Stimulated activated memory B cell treated with anti-CD40 and anti-IgM and Interleukin-4, amounts not matched to agents 10 μg/mL and 1 μg/mL and 100 μg/mL, for 72 hours (primary cell): ENCODE measurements around the gene FOXO1.
A peak's percentile ranks its signal among the peaks of the same experiment; 100 is the strongest.
"Not testable (repeated sequence)": the region's sequence is repeated elsewhere in the genome, so short reads cannot be mapped to it uniquely, and the experiment has no call there.

Experiments
- ATAC-seq: fragments of 150-1000 bp; cut with Tn5 transposase; 2 replicates; pipeline ENCODE4 v1.10.0; 2021
- H3K27ac Mint-ChIP-seq: one replicate; pipeline ENCODE4 v1.8.0; 2022; ENCODE audit warnings: mild to moderate bottlenecking, mixed read lengths
- H3K27me3 Mint-ChIP-seq: one replicate; pipeline ENCODE4 v1.8.0; 2022; ENCODE audit warnings: mixed read lengths
- H3K36me3 Mint-ChIP-seq: one replicate; pipeline ENCODE4 v1.8.0; 2022; ENCODE audit warnings: mixed read lengths
- H3K4me1 Mint-ChIP-seq: one replicate; pipeline ENCODE4 v1.8.0; 2022; ENCODE audit warnings: mixed read lengths
- H3K4me3 Mint-ChIP-seq: one replicate; pipeline ENCODE4 v1.8.0; 2022; ENCODE audit warnings: mild to moderate bottlenecking, moderate library complexity, mixed read lengths
- H3K9me3 Mint-ChIP-seq: one replicate; pipeline ENCODE4 v1.8.0; 2022; ENCODE audit warnings: mixed read lengths

The FOXO1 gene

DNA sequence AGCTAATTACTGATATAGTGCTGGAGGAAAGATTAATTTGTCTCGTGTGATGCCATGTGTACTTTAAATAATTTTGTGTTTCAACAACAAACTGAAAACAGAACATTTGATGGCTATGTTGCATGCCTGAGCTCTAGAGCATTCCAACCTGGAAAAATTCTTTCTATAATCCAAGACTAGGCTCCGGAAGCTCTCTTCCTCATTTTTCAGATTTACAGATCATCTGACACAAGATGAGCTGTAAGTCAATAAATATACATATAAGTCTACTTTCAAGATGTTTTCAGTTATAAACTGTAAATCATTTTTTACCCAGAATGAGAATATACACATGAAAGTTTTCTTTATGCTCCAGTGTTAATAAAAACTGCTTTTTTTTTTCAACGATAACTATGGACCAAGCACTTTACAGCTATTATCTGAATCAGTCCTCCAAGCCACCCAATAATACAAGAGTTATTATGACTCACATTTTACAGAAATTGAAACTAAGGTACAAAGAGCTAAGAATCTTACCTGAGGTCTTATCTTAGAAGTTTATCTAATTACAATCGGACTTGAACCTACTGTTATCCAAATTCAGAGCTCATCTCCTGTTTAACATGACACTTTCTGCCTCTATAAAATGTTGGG, 6.4 kb upstream of the FOXO1 start:
- Mint-ChIP-seq H3K4me3 (no peak overlapping the region), H3K27ac (no peak overlapping the region), H3K36me3 (no peaks in the 10 kb centered on the region), H3K27me3 (no peaks in the 10 kb centered on the region), H3K9me3 (no peaks in the 10 kb centered on the region), H3K4me1 (peaks cover 7% of the 10 kb centered on the region)
- no peak for ATAC-seq

DNA sequence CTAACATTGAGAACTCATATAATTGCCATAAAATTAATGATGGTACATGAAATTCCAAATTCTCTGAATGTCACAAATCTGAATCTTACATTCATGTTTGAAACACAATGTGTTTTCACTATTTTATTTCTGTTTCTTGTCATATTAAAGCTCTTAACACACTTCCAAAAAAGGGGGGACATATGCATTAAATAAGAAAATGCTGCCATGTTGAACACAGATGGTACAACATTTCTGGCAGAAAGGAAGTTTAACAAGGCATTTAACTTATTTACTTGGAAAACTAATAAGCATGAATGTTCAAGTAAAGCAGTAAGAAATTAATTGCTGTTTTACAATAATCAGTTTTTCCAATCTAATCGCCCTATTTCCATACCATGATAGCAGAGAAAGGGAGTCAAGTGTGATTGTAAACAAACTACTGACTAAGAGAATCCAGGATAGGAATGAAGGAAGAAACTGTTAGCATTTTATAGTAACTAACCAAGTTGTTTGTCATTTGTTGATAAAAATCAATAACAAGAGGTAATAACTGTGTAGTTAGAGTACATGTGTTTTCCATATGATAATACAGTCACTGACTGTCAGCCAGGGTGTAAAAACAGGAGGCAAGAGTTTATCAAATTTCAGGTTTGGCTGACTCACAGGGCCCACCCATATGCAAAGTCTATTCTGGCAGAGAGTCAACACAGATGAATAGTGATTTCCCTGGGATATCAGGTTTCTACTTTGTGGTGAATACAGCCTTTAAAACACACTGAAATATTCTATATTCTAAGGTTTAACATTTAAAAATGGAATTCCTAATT, 5.7 kb upstream of the FOXO1 start:
- Mint-ChIP-seq H3K4me1 (peaks cover 14% of the 10 kb centered on the region), H3K9me3 (no peaks in the 10 kb centered on the region), H3K27me3 (no peaks in the 10 kb centered on the region), H3K27ac (no peak overlapping the region), H3K4me3 (no peak overlapping the region), H3K36me3 (no peaks in the 10 kb centered on the region)
- no peak for ATAC-seq

DNA sequence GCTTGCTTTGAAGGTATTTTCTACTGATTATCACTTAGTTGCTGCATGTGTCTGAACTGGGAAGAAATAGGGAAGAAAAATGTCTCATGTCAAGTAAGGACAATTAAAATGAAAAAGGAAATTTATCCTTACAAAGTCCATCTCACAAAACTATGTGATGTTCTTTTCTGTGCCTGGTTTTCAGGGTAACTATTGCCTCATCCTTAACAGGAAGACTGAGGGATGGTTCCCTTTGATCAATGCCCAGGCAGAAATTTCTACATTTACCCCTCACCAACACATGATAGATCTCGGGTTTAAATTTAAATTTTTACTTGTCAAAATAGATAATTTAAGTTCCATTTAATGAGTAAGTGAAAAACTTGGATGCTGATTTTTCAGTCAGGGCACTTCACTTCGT, 3.9 kb upstream of the FOXO1 start:
- Mint-ChIP-seq H3K27me3 (no peaks in the 10 kb centered on the region), H3K4me3 (no peak overlapping the region), H3K9me3 (no peaks in the 10 kb centered on the region), H3K4me1 (peaks cover 16% of the 10 kb centered on the region), H3K27ac (no peak overlapping the region), H3K36me3 (no peaks in the 10 kb centered on the region)
- no peak for ATAC-seq

DNA sequence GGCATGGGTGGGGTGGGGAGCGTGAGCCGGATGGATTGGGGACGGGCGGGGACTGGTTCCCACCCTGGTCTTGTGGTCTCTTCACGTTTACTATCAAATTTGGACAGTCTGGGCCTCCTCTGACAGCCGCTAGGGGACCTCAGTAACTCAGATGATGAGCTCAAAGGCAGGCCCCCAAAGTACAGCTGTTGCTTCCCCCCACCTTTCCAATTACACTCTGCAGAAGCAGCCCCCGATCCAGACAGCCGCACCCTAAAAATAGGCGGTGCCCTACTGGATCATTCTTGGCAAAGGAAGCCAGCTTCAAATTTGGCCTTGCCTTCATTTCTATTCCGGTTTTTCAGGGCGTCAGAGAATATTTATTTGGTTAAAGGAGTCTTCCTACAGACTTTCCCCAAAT, 1.9 kb upstream of the FOXO1 start:
- ATAC-seq = no peak
- Mint-ChIP-seq H3K4me1 (peaks cover 23% of the 10 kb centered on the region), H3K27me3 (no peaks in the 10 kb centered on the region), H3K36me3 (no peaks in the 10 kb centered on the region), H3K4me3 (peak overlapping the region; percentile 67), H3K9me3 (no peaks in the 10 kb centered on the region), H3K27ac (peak overlapping the region; percentile 95)

DNA sequence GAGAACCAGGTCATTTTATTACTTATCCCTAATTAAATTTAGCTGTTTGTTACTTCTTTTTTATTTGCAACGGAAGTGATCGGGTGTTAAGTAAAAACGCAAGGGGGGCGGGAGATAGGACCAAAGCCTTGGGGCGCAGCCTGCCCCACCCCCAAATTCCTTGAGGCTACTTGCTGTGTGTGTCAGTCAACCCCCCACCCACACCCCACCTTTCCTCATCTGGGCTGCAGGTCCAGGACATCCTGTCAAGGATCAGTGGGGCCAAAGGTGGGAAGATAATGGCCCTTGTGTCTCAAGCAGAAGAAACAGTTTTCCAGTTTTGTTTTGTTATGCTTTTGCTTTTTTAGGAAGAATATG, 1.2 kb upstream of the FOXO1 start:
- H3K9me3 Mint-ChIP-seq = no peaks in the 10 kb centered on the region
- H3K27me3 Mint-ChIP-seq = no peaks in the 10 kb centered on the region
- no peaks in the 10 kb centered on the region for H3K36me3 Mint-ChIP-seq
- H3K4me3 Mint-ChIP-seq = peak overlapping the region; percentile 80
- ATAC-seq = no peak
- peaks cover 30% of the 10 kb centered on the region for H3K4me1 Mint-ChIP-seq
- peak overlapping the region; percentile 95 for H3K27ac Mint-ChIP-seq

DNA sequence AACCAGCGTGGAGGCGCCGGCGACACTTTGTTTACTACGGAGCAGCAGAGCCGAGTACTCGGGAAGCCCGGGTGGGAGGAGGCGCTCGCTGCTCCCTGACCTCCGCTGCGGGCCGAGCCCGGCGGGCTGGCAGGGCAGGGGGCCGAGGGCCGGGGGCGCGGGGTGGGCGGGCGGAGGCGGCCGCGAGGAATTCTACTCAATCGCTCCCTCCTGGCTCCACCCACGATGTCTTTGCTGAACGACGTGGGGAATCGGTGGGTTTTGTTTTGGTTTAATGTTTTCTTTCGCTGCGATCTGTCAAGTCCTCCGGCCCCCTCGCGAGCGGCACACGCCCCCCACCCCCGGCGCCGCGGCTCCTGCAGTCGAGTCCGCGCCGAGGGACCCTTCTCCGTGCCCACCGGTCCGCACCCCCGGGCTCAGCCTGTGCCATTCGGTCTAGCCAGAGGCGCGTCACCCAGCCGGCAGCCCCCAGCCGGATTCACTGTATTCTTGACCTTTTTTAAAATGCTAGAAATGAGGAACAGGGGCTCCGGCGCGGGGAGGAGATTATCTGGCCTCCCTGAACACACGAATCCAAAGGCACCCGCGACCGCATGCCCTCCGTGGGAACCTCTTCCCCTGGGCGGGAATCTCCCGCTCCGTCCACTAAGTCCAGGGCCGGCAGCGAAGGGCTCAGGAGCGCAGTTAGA, 636 bp upstream of the FOXO1 start:
- Mint-ChIP-seq H3K9me3 (no peaks in the 10 kb centered on the region), H3K27me3 (no peaks in the 10 kb centered on the region), H3K4me3 (peak overlapping the region; percentile 80), H3K36me3 (no peaks in the 10 kb centered on the region), H3K4me1 (peaks cover 35% of the 10 kb centered on the region), H3K27ac (peak overlapping the region; percentile 95)
- peak; percentile 36 for ATAC-seq

DNA sequence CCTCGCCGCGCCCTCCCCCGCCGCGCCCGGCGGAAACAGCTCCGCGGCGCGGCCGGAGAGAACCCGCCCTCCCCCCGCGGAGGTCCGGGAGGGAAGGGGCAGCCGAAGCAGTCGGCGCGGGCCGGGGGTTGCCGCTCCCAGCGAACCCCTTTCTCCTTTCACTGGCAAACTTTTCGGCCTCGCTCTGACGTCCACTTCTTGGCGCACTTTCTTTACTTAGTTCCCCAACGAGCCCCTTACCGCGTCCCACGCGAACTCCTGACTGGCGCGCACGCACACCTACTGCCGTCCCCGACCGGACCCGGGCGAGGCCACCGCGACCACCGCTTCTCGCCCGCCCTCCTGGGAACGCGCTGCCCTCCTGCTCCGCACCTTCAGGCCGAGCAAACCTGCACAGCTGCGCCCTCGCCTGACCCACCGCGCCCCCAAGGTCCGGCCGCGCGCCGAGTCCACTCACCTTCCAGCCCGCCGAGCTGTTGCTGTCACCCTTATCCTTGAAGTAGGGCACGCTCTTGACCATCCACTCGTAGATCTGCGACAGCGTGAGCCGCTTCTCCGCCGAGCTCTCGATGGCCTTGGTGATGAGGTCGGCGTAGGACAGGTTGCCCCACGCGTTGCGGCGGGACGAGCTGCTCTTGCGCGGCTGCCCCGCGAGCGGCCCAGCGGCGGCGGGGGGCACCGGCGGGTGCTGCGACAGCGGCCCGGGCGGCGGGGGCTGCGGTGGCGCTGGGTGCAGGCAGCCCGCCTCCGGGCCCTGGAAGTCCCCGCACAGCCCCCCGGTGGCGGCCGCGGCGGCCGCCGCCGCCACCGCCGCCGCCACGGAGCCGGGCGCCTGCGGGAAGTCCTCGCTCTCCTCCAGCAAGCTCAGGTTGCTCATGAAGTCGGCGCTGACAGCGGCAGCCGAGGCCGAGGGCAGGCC, 1.1 kb downstream of the FOXO1 start:
- peak; percentile 25 for ATAC-seq
- Mint-ChIP-seq H3K27me3 (no peaks in the 10 kb centered on the region), H3K4me3 (peak overlapping the region; percentile 90), H3K4me1 (peaks cover 48% of the 10 kb centered on the region), H3K27ac (peak overlapping the region; percentile 95), H3K36me3 (no peaks in the 10 kb centered on the region), H3K9me3 (no peaks in the 10 kb centered on the region)

DNA sequence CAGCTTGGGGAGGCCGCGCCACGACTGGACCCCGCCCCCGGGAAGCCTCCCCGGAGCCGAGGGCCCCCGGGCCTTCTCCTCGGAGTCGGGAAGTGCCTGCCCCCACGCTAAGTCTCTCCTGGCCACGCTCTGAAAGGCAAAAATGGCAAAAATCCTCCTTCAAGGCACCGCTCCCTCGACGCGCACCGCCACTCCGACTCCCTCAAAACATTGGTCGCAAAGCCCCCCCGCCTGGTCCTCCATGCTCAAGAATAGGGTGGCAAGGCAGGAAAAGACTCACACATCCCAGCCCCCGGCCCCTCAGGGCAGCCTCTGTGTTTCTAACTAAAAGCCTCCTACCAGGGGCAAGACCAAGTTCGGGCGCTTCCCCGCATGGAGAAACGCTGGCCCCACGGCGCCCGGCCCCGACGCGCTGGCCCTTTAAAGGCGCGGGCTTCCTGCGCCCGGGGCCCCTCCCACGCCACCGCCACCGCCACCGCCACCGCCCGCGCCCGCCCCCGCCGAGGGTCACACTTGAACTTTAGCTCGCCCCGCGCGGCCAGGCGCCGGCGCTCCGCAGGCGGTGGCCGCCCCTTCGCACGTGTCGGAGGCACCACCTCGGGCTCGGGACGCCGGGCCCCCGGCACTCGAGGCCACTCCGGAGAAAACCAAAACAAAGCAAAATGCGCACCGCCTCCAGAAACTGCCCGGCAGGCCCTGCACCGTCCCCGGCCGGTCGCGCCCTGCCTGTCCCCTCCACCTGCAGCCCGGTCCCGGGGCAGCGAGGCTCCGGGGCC, 1.9 kb downstream of the FOXO1 start:
- H3K27ac Mint-ChIP-seq = peak overlapping the region; percentile 95
- H3K36me3 Mint-ChIP-seq = no peaks in the 10 kb centered on the region
- no peaks in the 10 kb centered on the region for H3K9me3 Mint-ChIP-seq
- H3K27me3 Mint-ChIP-seq = no peaks in the 10 kb centered on the region
- H3K4me3 Mint-ChIP-seq = peak overlapping the region; percentile 92
- ATAC-seq = peak; percentile 59
- H3K4me1 Mint-ChIP-seq = peaks cover 56% of the 10 kb centered on the region

DNA sequence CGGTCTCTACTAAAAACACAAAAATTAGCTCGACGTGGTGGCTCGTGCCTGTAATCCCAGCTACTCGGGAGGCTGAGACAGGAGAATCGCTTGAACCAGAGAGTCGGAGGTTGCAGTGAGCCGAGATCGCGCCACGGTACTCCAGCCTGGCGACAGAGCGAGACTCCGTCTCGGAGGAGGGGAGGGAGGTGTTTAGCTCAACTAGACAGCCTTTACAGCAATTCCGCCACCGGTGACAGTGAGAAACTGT, 2.4 kb downstream of the FOXO1 start:
- peak overlapping the region; percentile 92 for H3K4me3 Mint-ChIP-seq
- peak; percentile 57 for ATAC-seq
- H3K27me3 Mint-ChIP-seq, H3K9me3 Mint-ChIP-seq, H3K36me3 Mint-ChIP-seq: not testable (repeated sequence)
- peaks cover 61% of the 10 kb centered on the region for H3K4me1 Mint-ChIP-seq
- H3K27ac Mint-ChIP-seq = peak overlapping the region; percentile 95

DNA sequence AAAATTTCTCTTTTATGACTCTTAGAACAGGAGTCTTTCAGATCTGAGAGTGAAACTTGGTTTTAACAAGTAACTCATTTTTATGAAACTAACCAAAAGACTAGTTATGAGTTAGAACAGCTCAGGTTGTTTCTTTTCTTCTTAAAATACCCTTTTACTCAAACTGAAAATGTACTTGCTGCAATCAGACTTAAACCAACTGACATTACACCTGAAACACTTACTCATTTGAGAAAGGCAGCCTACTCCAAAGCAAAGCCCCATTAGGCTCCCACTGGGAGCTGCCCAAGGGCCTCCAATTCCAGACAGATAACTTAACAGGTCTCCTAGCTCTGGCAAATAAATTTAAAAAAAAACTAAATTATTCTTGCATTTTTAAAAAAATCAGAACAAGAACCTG, 3.6 kb downstream of the FOXO1 start:
- Mint-ChIP-seq H3K4me1 (peaks cover 65% of the 10 kb centered on the region), H3K27ac (peak overlapping the region; percentile 95), H3K9me3 (no peaks in the 10 kb centered on the region), H3K4me3 (peak overlapping the region; percentile 92), H3K27me3 (no peaks in the 10 kb centered on the region), H3K36me3 (peaks cover 8% of the 10 kb centered on the region)
- ATAC-seq = no peak

DNA sequence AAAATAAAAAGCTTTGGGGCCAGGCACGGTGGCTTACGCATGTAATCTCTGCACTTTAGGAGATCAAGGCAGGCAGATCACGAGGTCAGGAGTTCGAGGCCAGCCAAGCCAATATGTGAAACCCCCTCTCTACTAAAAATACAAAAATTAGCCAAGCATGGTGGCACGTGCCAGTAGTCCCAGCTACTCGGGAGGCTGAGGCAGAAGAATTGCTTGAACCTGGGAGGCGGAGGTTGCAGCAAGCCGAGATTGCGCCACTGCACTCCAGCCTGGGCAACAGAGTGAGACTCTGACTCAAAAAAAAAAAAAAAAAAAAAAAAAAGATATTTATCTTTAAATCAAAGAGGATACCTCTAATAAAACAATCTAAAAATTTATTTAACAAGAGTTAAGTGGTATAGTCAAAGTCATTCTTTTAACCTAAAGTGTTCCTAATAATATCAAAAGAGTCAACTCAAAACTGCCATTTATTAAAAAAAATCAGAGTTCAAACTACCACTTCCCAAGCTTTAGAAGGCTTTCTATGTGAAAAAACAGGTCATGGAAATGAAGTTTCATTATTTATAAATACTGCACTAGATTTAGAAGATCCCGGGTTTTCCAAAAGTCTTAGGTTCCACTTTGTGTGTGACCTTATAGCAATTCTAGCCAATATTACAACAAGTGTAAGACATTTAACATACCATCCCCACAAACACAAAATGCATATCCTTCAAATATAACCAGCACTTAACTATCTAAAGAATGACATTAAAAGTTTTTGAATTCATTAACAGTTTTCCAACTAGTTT, 4.4 kb downstream of the FOXO1 start:
- ATAC-seq = no peak
- H3K4me1 Mint-ChIP-seq = peaks cover 65% of the 10 kb centered on the region

DNA sequence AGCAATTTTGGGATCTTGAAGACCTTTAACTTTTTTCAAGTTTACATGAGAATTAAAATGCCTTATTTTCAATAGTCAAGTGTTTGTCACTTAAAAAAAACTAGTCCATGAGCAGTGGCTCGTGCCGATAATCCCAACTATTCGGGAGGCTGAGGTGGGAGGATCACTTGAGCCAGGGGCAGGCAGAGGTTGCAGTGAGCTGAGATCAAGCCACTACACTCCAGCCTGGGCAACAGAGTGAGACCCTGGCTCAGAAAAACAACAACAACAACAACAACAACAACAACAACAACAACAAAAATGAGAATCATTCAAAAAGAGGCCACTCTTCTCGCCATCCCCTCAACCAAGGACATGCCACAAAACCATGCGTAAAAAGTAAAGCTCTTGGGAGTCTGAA, 5.7 kb downstream of the FOXO1 start:
- Mint-ChIP-seq H3K27ac (peak overlapping the region; percentile 95), H3K36me3 (peaks cover 13% of the 10 kb centered on the region), H3K9me3 (no peaks in the 10 kb centered on the region), H3K4me1 (peaks cover 64% of the 10 kb centered on the region), H3K4me3 (no peak overlapping the region), H3K27me3 (no peaks in the 10 kb centered on the region)
- no peak for ATAC-seq

More for the DNA sequence above, 4.4 kb downstream of the FOXO1 start:
- H3K36me3 Mint-ChIP-seq = peaks cover 13% of the 10 kb centered on the region
- H3K9me3 Mint-ChIP-seq = no peaks in the 10 kb centered on the region
- peak overlapping the region; percentile 95 for H3K27ac Mint-ChIP-seq
- peak overlapping the region; percentile 92 for H3K4me3 Mint-ChIP-seq
- H3K27me3 Mint-ChIP-seq = no peaks in the 10 kb centered on the region

DNA sequence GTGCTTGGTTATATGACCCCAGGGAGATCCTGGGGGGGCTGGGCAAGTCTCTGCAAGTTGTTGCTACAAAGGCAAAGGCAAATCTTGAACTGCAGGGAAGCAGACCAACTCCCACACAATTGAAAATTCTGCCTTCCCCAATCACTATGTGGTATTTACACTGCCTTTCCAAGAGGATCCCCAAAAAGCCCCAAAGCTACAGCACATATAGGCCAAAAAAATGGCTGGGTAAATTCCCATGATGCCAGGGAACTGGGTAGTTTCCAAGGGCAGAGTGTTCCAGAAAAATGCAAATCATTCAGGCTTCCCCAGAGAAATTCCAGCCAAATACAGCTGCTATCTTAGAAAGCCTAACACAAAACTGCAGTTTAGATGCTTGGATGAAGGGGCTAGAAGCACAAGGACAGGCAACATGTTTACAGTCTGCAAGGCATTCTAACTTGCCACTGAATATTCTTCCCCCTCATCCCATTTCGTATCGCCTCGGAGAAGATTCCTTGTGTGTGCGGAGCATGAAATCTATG, 6.2 kb downstream of the FOXO1 start:
- Mint-ChIP-seq H3K36me3 (peaks cover 13% of the 10 kb centered on the region), H3K27me3 (no peaks in the 10 kb centered on the region), H3K4me3 (peak overlapping the region; percentile 23), H3K4me1 (peaks cover 64% of the 10 kb centered on the region), H3K27ac (peak overlapping the region; percentile 95), H3K9me3 (no peaks in the 10 kb centered on the region)
- no peak for ATAC-seq

DNA sequence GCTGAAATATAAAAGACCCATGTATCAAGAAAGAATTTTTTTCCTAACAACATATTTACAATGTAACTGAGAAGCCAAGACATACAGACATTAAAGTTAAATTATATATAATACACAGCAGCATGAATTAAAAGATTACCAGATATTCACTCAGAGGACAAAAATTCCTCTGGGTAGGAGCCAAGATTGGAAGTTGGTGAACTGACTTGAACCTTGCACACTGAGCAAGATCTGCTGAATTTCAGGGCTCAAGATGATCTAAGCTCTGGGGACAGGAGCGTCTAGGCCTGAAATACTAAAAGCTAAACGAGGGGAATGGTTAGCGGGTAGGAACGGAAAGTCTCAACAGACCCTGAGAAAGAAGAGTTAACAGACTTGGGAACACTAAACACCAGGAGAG, 8.5 kb downstream of the FOXO1 start:
- Mint-ChIP-seq H3K9me3 (no peaks in the 10 kb centered on the region), H3K27ac (peak overlapping the region; percentile 60), H3K36me3 (peaks cover 13% of the 10 kb centered on the region), H3K27me3 (no peaks in the 10 kb centered on the region), H3K4me3 (no peak overlapping the region), H3K4me1 (peaks cover 73% of the 10 kb centered on the region)
- ATAC-seq = no peak
